Kidney capillary endothelial cell (primary cell): ENCODE measurements around the gene TFR2.

Experiments used
- DNase-seq: peaks from one replicate; pipeline ENCODE4 v3.0.0-alpha.2; 2018; ENCODE audit warnings: low spot score

TFR2 gene

DNA sequence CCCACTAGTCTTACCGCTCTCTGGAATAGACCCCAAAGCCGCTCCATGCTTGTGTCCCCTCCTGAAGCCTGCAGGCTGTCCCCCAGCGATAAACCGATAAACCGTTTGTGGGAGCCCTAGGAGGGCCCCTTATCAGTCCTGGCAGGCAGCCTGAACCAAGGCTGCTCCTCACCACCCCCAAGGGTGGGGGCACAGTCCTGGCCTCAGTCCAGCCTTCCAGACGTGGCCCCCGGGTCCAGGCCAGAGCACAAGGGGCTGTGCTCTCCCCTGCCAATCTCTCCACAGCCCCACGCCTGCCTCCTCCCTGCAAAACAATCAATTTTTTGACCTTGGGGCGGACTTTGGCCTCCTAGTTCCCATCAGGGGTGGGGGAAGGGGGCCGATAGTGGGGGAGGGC, at the start of gene TFR2:
TFR2 (minus strand) TSS at position 90 of the 397 bp plus-strand sequence; CDS start at position 47, 43 bp downstream.
- DNase-seq = no peak

DNA sequence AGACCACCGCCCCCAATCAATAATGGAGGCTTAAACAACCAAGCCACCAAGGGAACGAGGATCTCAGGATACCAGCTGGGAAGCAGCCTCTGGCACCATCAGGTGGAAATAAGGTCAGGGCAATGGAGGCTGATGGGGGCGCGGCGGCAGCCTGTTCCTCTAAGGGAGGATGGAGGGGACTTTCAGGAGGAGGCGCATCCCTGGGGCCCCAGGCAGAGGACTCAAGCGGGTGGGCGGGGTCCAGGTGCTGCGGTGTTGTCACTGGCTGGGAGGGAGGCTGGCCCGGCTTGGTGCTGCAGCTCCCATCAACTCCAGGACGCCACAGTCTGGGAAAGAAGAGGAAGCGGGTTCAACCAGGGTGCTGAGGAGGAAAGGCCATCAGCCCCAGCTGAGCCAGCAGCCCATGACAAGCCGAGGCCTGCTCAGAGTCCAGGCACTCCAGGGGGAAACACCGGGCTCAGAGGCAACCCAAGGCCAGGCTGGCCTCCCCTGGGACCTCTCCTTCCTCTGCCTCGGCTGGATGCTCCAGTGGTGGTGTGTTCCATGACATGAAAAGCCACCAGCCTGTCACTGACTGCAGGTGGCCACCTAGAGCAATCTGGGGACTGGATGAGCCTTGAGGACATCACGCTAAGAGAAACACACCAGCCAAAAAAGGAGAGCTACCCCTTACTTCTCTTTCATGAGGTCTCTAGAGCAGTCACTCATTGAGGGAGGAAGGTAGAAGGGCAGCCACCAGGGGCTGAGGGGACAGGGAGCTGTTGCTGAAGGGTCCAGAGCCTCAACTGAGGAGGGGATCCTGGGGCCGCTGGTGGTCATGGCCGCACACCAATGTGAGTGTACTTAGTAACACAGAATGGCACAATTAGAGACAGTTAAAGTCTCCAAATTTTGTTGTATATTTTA, 48.1 kb upstream of the TFR2 start:
- DNase-seq = no peak

DNA sequence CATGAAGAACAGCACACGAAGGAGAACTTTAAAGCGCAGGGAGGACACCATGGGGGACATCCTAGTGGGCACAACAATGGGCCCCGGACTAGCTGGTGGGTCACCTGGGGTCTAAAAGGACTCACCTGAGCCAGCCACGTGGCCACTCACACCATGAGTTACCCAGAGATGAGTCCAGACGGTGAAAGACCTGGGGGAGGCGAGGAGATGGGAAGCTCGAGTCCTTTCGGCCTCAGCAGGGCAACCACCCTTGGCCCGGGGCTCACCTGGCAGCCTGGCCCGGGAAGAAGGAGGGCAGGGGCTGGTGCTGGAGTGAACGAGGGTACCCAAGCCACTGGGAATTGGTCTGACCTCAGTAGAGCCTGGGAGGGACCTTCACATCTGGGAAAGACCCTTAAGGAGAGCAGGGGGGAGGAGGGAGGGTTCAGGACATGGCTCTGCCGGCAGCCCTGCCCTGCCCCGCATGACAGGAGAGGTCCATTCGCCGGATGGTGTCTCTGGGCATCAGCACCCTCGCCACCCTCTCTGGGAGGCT, 47.0 kb upstream of the TFR2 start:
- DNase-seq = no peak

DNA sequence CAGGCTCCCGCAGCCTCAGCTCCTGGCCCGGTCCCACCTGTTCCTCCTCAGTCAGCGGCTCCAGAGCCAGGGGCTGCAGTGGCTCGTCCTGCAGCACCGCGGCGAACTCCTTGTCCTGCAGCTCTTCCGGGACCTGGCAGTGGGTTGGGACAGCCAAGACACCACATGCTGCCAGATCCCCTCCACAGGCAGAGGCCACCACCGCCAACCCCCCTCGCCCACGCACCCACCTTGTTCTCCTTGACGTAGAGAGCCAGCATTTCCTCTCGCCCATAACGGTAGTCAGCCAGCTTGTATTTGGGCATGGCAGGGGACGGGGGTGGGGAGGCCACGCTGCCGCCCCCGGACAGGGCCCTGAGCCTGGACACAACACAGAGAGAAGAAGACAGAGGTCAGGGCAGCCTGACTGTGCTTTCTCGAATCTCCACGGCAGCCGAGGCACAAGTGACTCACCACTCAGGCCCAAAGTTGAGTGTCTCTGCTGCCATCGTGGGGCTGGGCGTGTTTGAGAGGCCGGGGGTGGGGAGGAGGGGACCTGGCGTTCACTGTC, 46.5 kb upstream of the TFR2 start:
- no peak for DNase-seq

DNA sequence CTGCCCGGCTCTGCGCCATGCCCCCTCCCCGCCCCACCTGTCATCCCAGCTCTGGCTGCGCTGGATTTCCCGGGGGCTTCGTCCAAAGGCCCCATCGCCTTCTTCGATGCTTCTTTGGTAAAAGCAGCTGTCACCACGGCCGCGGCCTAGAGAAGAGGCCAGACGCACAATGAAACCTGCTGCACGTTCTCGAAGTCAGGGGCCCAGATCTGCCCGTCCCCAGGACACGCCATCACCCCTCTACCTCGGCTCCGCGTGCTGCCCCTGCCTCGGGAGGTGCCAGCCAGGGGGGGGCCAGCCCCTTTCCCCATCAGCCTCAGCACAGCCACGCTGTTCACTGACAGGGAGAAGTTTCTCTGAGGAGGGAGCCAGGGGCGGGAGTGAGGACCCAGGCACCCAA, 45.9 kb upstream of the TFR2 start:
- no peak for DNase-seq

DNA sequence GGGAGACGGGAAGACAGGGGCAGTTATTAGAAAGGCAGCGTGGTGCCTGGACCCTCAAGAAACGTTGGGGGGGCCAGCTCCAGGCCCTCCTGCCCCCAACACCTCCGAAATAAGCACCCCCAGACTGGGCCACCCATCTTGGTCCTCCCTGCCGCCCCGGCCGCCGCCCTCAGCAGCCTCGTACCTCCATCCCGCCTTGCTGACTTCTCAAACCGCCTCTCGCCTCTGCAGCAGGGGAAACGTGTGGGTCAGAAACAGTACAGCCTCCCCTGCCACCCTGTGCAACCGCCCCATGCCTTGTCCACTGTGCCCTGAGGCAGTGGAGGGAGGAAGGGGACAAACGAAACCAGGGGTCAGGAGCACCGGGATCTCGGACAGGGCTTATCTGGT, 45.5 kb upstream of the TFR2 start:
- no peak for DNase-seq

DNA sequence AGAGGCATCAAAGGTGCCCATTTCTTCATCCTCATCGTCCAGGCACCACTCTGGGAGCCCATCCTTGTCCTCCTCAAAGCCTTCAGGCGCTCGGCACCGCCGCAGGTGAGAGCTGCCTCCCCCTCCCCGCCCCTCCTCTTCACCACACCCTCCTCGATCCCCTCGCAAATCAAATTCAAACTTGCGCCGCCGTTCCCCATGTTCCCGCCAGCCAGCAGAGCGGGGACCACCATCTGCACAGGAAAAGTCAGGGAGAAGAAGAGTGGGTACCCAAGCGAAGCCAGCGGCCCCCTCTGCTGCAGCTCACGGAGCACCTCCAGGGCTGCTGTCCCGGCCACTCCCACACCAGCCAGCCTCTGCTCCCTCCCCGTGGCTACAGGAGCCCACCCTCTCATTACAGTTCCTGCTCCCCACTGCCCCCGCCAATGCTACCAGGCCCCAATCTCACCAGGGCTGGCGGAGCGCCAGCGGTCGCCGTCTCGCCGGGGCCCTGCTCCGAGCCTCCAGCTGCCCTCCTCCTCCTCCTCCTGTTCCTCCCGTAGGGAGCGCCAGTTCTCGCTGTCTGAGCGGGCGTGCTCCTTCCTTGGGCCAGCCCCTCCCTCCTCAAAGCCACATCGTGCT, 45.0 kb upstream of the TFR2 start:
- no peak for DNase-seq

DNA sequence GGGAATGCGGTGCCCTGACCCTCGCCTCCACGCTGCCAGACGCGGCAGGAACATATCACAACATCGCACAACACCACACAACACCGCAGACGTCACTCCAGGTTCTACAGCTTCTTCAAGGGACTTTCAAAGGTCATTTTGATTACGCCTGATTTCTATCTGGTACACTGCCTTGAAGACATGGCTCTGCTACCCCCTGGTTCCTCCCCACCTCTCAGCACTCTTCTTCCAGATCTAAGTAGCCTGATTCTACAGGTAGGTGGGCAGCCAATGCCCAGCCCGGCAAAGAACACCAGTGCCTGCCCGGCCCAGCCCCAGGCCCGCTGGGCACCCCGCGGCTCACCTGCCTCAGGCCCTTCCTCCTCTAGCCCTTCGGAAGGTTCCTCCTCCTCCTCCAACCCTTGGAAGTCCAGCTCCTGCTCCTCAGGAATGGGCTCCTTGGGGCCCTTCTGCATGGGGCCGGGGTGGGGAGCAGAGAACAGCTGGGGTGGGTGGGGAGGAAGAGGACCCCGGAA, 44.3 kb upstream of the TFR2 start:
- DNase-seq = no peak

DNA sequence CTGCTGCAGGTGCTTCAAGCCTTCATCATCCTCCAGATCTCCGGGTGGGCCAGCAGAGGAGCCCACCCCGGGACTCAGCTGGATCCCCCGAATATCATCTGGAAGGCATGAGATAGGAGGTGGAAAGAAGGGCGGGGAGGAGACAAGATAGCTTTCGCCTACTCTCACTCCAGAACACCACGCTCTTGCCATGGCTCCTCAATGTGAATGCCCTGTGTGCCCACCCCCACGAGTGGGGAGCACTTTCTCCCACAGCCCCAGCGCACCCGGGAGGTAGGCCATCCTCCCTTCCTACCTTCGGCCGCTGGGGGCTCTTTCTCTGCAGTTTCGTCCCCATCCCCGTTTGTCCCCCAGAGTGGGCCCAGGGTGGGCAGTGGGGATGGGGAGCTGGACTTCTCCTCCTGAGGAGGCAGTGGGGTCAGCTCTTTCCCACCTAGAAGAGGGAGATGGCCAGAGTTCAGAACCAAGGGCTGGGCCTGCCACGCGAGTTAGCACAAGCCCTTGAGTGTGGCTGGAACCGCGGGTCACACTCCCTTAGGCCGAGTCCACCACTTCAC, 43.8 kb upstream of the TFR2 start:
- no peak for DNase-seq

DNA sequence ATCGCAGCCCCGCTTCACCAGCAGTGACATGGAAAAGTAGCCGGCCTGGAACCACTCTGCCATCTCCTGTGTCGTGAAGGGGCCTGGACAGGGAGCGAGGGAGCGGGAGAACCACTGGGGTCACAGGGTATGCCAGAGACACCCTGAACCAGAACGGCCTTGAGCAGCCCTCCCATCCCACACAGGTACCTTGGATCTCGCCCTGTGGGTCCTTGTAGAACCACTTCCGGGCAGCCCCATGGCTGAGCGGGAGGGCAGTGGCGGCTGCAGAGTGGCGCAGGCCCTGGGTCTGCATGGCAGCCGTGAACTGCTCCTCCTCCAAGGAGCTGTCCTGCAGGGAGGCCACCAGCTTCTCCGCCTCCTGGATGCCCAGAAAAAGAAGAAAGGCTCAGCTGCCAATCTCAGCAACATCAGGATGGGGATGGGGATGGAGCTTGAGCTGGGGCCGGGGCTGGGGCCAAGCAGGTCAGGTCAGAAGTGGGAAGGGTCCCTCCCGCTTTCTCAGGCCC, 43.2 kb upstream of the TFR2 start:
- no peak for DNase-seq

DNA sequence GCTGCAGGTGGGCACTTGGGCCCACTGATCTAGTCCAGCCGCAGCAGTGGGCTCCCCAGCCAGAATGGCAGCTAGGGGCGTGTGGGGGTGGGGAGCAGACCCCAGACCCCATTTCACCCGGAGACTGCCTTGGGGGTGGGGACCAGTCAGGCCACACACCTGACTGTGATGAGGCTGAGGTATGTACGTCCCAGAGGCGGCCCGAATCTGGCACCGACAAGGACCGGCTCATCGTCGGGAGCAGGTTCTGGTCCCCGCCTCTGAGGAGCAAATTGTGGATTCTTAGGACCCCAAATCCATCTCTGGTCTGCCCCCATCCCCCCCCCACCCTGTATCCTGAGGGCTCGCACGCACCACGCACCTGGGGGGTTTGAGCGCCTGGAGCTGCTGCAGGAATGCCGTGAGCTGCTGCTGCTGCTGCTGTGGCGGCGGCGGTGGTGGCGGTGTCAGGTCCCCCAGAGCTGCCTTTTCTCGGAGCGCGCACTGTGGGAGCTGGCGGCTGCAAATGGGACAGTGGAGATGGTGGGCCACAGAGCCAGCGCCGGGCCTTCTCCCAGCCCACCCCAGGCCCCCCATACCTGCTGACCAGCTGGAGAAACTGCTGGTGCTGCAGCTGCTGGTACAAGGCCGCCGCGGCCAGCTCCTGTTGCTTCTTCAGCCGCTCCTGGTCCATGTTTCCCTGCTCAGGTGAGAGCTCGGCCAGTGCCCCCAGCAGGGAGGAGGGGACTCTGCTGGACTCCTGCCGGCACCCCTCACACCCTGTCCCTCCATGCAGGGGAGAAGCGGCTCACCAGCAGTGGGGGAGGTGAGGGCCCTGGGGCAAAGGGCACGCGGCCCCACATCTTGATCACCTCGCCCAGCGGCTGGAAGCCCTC, 42.5 kb upstream of the TFR2 start:
- no peak for DNase-seq

DNA sequence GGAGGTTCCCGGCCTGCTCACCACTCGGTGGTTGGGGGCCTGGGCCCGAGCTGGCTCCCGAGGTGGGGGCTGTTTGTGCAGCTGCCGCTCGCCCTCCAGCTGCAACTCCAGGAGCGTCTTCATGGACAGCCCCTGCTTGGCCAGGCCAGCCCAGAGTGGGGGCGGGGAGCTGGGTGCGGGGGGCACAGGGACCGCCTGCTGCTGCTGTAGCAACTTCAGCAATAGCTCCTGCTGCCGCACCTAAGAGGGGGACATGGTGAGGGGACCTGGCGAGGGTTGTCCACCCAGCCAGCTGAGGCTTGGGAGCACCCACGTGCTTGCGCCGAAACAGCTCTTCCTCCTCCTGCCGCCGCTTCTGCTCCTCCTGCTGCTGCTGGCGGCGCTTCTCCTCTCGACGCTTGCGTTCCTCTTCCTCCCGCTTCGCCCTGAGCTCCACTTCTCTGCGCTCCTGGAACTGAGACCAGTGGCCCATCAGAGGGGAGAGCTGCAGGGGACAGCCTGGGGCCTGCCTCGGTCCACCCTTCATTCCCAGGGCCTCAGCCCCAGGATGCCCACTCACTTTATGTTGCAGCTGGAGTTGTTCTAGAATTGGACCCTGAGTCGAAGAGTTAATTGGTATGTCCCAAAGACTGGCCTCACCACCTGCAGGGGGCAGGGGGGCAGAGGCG, 41.8 kb upstream of the TFR2 start:
- DNase-seq = no peak

DNA sequence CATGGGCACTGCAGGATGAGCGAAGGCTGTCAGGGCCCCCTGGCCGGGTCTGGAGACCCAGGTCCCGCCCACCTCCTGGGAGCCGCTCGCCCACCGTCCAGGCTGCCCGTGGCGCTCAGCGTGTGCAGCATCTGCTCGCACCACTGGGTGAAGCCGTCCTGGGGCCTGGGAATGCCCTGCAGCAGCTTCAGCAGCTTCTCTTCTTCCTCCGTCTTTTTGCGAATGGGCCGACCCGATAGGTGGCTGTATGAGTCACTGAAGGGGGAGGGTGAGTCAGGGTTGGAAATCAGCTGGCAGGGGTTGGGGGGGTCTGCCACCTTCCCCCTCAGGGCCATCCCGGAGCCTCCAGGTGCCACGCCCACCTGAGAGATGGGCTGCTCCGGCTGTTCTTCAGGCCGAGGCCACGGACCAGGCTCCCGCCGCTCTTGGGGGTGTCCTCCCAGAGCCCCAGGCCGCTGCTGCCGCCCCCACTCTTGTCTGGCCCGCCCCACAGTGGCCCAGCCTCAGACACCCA, 40.9 kb upstream of the TFR2 start:
- DNase-seq = no peak

DNA sequence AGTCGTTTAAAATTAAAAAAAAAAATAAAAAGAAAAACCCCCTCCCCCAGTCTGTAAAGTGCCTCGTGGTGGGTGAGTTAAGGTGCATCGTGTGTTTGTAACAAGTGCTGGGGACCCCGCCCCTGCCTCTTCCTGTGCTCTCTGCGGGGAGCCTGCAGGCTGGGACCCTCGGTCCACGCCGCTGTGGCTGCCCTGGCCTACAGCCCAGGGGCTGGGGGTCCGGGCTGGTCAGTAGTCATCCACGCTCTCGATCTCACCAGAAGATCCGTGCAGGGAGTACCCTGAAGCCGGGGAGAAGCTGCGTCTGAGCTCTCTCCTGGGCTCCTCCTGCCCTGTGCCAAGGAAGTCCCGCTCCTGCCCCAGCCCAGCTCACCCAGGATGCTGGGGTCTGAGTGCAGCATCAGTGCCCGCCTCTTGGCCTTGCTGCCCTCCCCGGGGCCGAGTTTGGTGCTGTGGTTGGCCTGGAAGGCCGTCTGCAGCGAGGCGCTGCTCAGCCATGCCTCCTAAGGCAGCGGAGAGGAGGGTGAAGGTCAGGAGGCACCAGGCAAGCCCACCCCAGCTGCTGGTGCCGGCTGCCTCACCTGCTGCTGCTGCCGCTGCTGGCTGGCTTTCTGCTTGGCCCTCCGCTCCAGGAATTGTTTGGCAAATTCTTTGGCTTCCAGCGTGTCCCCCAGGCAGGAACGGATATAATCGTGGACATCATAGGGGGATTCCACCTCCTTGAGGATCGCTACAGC, 40.3 kb upstream of the TFR2 start:
- no peak for DNase-seq

DNA sequence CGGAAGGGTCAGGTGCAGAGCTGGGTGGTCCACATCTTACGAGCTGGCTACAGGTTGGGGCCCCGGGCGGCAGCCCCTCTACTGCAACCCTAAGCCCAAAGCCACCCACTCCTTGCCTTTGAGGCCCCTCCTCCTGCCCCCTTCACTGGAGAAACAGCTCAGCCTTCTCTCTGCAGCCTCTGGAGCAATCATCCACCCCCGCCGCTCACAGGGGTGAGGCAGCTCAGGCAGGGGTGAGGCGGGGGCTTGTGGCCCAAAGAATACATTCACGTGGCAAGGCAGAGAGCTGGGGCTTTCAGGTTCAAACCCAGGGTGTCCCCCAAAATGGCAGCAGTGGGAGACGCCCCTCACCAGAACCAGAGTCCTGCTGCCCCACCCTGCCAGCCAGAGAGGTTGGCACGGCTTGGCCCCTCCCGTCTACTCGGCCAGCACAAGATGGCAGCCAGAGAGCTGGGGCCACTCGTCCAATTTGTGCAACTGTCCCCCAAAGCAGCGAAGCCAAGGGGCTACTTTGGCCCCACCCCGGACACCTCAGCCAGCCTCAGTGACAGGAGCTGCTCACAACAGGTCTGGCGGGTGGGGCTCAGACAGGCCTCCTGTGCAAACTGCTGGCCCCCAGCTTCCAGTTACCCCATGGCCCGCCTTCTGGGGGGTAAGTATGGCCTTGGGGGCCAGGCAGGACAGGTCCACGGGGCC, 39.4 kb upstream of the TFR2 start:
- no peak for DNase-seq

DNA sequence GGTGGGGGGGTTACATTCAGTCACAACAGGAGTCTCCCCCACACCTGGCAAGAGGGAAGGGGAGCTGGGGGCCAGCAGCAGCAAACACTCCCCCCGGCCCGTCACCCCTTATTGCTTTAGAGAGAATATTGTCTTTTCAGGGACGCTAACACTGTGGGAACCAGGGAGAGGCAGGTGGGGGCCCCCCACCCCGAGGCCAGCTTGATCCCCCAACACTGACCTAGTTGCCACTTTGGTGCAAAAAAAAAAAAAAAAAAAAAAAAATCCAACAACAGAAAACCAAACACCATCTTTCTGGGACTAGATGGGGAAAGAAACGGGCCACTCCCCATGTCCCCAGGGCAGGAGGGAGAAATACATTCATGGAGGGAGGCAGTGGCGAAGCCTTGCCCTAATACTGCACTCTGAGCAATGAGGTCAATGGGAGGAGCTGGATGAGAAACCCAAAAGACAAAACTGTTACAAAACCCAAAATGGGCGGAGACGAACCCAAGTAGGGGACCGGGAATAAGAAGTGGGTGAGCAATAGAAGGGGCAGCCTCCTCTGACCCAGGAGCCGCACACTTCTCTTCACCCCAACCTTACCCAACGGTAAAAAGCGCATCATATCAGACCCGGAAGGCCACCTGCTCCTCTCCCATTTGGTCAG, 38.7 kb upstream of the TFR2 start:
- DNase-seq = no peak

DNA sequence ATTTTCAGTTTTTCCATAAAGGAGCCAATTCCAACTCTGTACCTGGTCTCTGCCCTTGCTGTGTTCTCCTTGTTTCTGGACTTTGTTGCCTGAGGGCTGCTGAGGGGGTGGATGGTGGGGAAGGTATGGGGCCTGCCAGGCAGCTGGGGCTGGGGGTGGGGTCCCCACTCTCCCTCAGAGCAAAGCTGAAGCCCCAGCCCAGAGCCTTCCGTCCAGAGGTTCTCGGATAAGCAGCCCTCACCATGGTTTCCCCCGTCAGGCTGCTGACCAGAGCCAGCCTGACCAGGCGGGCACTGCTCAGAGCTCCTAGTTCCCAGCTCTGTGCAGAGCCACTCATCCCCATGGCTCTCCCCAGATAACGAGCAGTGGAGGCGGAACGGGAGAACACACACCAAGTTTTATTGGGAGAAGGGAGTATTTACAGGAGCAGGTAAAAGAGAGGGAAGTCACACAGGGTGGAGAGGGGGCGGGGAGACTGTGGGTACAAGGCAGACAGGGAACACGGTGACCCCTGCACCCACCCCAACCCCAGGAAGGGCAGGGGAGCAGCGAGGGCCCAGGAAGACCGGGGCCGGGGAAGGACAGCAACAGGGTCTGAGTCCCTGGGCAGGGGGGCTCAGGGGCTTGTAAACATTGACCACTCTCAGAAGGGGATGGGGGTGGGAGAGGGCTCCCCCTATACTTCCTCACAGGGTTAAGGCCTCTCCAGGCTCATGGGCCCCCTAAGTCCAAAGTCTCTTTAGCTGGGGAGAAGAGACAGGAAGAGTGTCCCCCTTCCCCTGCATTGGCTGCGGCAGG, 38.0 kb upstream of the TFR2 start:
- DNase-seq = no peak
